ENCODE results near the gene CST7.

GRCh38 chr20:24943196-24943595 lies 5.9 kb upstream of the CST7 start:
- TF ChIP-seq RCOR1 (IDR thresholded peaks at IDR 0.05; ENCODE audit: low read length) (no peak), CTCF (IDR thresholded peaks at IDR 0.05) (no peak), CHD2 (IDR thresholded peaks at IDR 0.05; ENCODE audit: low read length, partially characterized antibody) (no peak), RAD21 (IDR thresholded peaks at IDR 0.05; ENCODE audit: low read length) (no peak), ZBTB33 (IDR thresholded peaks at IDR 0.05; ENCODE audit: borderline replicate concordance, low read depth) (no peak), SMC3 (IDR thresholded peaks at IDR 0.05; ENCODE audit: low read depth, low read length) (no peak), RXRA (IDR thresholded peaks at IDR 0.05; ENCODE audit: borderline replicate concordance, low read depth) (no peak), GABPA (IDR thresholded peaks at IDR 0.05; ENCODE audit: low read depth) (no peak), EZH2phosphoT487 (IDR thresholded peaks at IDR 0.05; ENCODE audit: borderline replicate concordance, low read depth) (no peak), TCF12 (IDR thresholded peaks at IDR 0.05) (no peak), TAF1 (IDR thresholded peaks at IDR 0.05; ENCODE audit: borderline replicate concordance, low read depth, low read length) (no peak), JUND (IDR thresholded peaks at IDR 0.05) (no peak), POLR2AphosphoS5 (IDR thresholded peaks at IDR 0.05; ENCODE audit: low read depth, low read length) (no peak)

Data from SK-N-SH (cell line).